ENCODE measurements around the gene CAMKMT. TPM values are rescaled to one million over a fixed set of nuclear protein-coding genes. Genes with fewer than 3 reads are reported as not detected.

Gene CAMKMT
- total RNA-seq, 1 experiment from 2014 or later, result 2.7 TPM

DNA sequence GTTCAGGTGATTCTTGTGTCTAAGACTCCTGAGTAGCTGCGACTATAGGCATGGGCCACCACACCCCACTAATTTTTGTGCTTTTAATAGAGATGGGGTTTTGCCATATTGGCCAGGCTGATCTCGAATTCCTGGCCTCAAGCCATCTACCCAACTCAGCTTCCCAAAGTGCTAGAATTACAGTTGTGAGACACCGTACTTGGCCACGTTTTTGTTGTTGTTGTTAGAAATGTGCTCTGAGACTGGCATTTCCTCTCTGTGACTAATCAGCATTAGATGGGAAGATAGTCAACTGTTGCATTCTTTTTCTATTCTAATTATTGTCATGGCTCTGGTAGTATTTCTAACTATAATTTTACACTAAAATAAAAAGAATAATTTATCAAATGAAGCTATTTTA lies 191.7 kb downstream of the CAMKMT start:
- ATAC-seq, result peak; percentile 16; the same call in 1 of the 2 replicates
- intact Hi-C loops (cut with micrococcal nuclease), result loop anchor here (10.0 kb wide), 1 partner anchor 159 kb away; no protein-coding TSS in a partner anchor
- POLR2A ChIA-PET (ENCODE audit: unreplicated experiment), result interaction anchor here (0.6 kb wide), 1 partner anchor 25 kb away, joined by 8 read pairs; no protein-coding TSS in a partner anchor
- H3F3A ChIP-seq (ENCODE audit: low read length, unreplicated experiment), result peaks cover 4% of the 10 kb centered on the region
- no peaks in the 10 kb centered on the region for H4K20me1 ChIP-seq (ENCODE audit: low read length)
- no TSS peak for BruUV-seq (replicated peaks)
- no peak overlapping the region for H3K4me3 ChIP-seq (ENCODE audit: low read length)
- H3K27ac ChIP-seq (ENCODE audit: low read length), result no peak overlapping the region
- no peak overlapping the region for H3K9ac ChIP-seq (ENCODE audit: low read length)
- H3K4me2 ChIP-seq (ENCODE audit: low read length), result 0 out of 2 replicates have a peak overlapping the region, but pooled peaks have one; percentile 30
- H3K9me2 ChIP-seq (replicated peaks; ENCODE audit: low read length), result no peaks in the 10 kb centered on the region
- CTCF ChIA-PET, result interaction anchor here (0.5 kb wide), 1 partner anchor 515 kb away, joined by 5 read pairs; no protein-coding TSS in a partner anchor
- no peaks in the 10 kb centered on the region for H3K79me2 ChIP-seq (ENCODE audit: low read length)
- no peak overlapping the region for H2AFZ ChIP-seq (ENCODE audit: low read length)
- H3K9me3 ChIP-seq (ENCODE audit: low read length), result no peaks in the 10 kb centered on the region
- TF ChIP-seq, protein P1, sequence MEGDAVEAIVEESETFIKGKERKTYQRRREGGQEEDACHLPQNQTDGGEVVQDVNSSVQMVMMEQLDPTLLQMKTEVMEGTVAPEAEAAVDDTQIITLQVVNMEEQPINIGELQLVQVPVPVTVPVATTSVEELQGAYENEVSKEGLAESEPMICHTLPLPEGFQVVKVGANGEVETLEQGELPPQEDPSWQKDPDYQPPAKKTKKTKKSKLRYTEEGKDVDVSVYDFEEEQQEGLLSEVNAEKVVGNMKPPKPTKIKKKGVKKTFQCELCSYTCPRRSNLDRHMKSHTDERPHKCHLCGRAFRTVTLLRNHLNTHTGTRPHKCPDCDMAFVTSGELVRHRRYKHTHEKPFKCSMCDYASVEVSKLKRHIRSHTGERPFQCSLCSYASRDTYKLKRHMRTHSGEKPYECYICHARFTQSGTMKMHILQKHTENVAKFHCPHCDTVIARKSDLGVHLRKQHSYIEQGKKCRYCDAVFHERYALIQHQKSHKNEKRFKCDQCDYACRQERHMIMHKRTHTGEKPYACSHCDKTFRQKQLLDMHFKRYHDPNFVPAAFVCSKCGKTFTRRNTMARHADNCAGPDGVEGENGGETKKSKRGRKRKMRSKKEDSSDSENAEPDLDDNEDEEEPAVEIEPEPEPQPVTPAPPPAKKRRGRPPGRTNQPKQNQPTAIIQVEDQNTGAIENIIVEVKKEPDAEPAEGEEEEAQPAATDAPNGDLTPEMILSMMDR (conservative IDR thresholded peaks at IDR 0.05; ENCODE audit: low read depth, low read length), result no peak
- TF ChIP-seq EZH2phosphoT487 (IDR thresholded peaks at IDR 0.05; ENCODE audit: borderline replicate concordance, low read length) (no peak), EZH2 (IDR thresholded peaks at IDR 0.05; ENCODE audit: low read length, unreplicated experiment) (no peak)
- no peaks in the 10 kb centered on the region for H3K36me3 ChIP-seq (ENCODE audit: low read depth, low read length)
- peak; percentile 79 for DNase-seq
- H3K27me3 ChIP-seq (ENCODE audit: low read length), result no peaks in the 10 kb centered on the region
- H3K4me1 ChIP-seq (ENCODE audit: insufficient read depth, low read length), result peaks cover 43% of the 10 kb centered on the region

DNA sequence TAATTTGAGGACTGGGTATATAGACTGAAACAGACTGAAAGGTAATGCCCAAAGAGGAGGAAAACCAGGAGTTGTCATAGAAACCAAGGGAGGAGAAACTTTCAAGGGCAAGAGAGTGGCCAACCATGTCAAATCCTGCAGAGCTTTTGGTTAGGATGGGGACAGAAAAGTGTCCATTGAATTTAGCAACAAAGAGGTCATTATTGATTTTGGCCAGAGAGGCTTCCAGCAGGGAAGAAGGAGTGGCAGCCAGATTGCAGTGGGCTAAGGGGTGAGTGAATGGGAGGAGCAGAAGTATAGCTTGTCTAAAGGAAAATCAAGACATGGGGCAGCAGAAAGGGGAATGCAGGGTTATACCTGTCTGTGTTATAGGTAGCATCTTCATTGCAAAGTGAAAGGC lies 194.0 kb downstream of the CAMKMT start:
- ChIA-PET POLR2A (ENCODE audit: unreplicated experiment) (no interaction called here), CTCF (no interaction called here)
- no TSS peak for BruUV-seq (replicated peaks)
- no peaks in the 10 kb centered on the region for H3K9me2 ChIP-seq (replicated peaks; ENCODE audit: low read length)
- H3K4me1 ChIP-seq (ENCODE audit: insufficient read depth, low read length), result peaks cover 22% of the 10 kb centered on the region
- ATAC-seq, result no peak
- H3K9me3 ChIP-seq (ENCODE audit: low read length), result no peaks in the 10 kb centered on the region
- no peak overlapping the region for H2AFZ ChIP-seq (ENCODE audit: low read length)
- H3K4me3 ChIP-seq (ENCODE audit: low read length), result no peak overlapping the region
- H3K4me2 ChIP-seq (ENCODE audit: low read length), result no peak overlapping the region
- H3F3A ChIP-seq (ENCODE audit: low read length, unreplicated experiment), result no peaks in the 10 kb centered on the region
- intact Hi-C loops (cut with micrococcal nuclease), result loop anchor here (10.0 kb wide), 1 partner anchor 161 kb away; no protein-coding TSS in a partner anchor
- no peak for DNase-seq
- no peaks in the 10 kb centered on the region for H4K20me1 ChIP-seq (ENCODE audit: low read length)
- H3K27ac ChIP-seq (ENCODE audit: low read length), result no peak overlapping the region
- H3K36me3 ChIP-seq (ENCODE audit: low read depth, low read length), result no peaks in the 10 kb centered on the region
- H3K27me3 ChIP-seq (ENCODE audit: low read length), result no peaks in the 10 kb centered on the region
- TF ChIP-seq, protein P1 (conservative IDR thresholded peaks at IDR 0.05; ENCODE audit: low read depth, low read length), result no peak
- TF ChIP-seq EZH2phosphoT487 (IDR thresholded peaks at IDR 0.05; ENCODE audit: borderline replicate concordance, low read length) (no peak), EZH2 (IDR thresholded peaks at IDR 0.05; ENCODE audit: low read length, unreplicated experiment) (no peak)
- H3K9ac ChIP-seq (ENCODE audit: low read length), result no peak overlapping the region
- no peaks in the 10 kb centered on the region for H3K79me2 ChIP-seq (ENCODE audit: low read length)

DNA sequence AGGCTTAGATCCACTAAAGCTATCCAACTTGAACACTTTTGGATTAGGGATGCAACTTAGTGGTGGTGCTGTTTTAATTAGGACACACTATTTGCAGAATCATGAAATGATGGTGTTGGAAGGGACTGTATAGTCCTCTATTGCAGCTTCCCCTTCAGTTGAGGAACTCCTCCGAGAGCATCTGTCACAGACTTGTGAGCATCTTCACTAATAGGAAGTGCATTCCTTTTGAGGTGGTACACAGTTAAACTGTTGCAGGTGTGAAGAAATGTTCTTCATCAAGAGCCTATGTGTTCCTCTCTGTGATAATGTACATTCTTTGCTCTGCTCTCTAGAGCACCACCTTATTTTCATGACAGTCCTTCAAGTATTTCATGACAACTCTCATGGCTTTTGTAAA lies 197.4 kb downstream of the CAMKMT start:
- Histone ChIP-seq H3F3A (ENCODE audit: low read length, unreplicated experiment) (no peaks in the 10 kb centered on the region), H3K27me3 (ENCODE audit: low read length) (no peaks in the 10 kb centered on the region), H3K9ac (ENCODE audit: low read length) (no peak overlapping the region), H3K27ac (ENCODE audit: low read length) (no peak overlapping the region), H3K9me2 (replicated peaks; ENCODE audit: low read length) (no peaks in the 10 kb centered on the region), H3K79me2 (ENCODE audit: low read length) (no peaks in the 10 kb centered on the region), H3K4me3 (ENCODE audit: low read length) (no peak overlapping the region), H3K36me3 (ENCODE audit: low read depth, low read length) (no peaks in the 10 kb centered on the region), H3K4me1 (ENCODE audit: insufficient read depth, low read length) (peaks cover 13% of the 10 kb centered on the region), H3K4me2 (ENCODE audit: low read length) (no peak overlapping the region), H4K20me1 (ENCODE audit: low read length) (no peaks in the 10 kb centered on the region), H2AFZ (ENCODE audit: low read length) (no peak overlapping the region), H3K9me3 (ENCODE audit: low read length) (no peaks in the 10 kb centered on the region)
- TF ChIP-seq, protein P1 (conservative IDR thresholded peaks at IDR 0.05; ENCODE audit: low read depth, low read length), result no peak
- TF ChIP-seq EZH2 (IDR thresholded peaks at IDR 0.05; ENCODE audit: low read length, unreplicated experiment) (no peak), EZH2phosphoT487 (IDR thresholded peaks at IDR 0.05; ENCODE audit: borderline replicate concordance, low read length) (no peak)
- POLR2A ChIA-PET (ENCODE audit: unreplicated experiment), result no interaction called here
- CTCF ChIA-PET, result interaction anchor here (0.7 to 2.0 kb wide), 2 partner anchors 34 to 80 kb away, joined by 3 to 10 read pairs; no protein-coding TSS in a partner anchor
- no peak for ATAC-seq
- no peak for DNase-seq
- intact Hi-C loops (cut with micrococcal nuclease), result loop anchor here (10.0 kb wide), 1 partner anchor 164 kb away; no protein-coding TSS in a partner anchor
- BruUV-seq (replicated peaks), result no TSS peak

Measured in PC-3 (cell line).